Neural cell (in vitro differentiated cells): Measurements from ENCODE around the gene LRBA. TPM values are rescaled to one million over a fixed set of nuclear protein-coding genes. Genes with fewer than 3 reads are reported as not detected.

ENCODE experiments used
- H2AFZ ChIP-seq: fragments of 200-600, 300-800 bp; sonication (generic), shearing (Covaris generic); 2 replicates; pipeline ENCODE4 v1.6.0; 2014; ENCODE audit warnings: low read depth, mild to moderate bottlenecking, antibody characterized with exemption, low read length, moderate library complexity
- H3F3A ChIP-seq: fragments of 200-600 bp; shearing (Covaris generic); 2 replicates; pipeline ENCODE4 v1.6.1; 2016; ENCODE audit warnings: mild to moderate bottlenecking, moderate library complexity, mixed read lengths, antibody characterized with exemption, low read length; ENCODE audit not compliant: insufficient read depth, poor library complexity, severe bottlenecking
- H3K27ac ChIP-seq: fragments of 200-600, 300-800 bp; sonication (generic), shearing (Covaris generic); 2 replicates; pipeline ENCODE4 v1.5.1; 2014; ENCODE audit warnings: mild to moderate bottlenecking, low read length, moderate library complexity
- H3K27me3 ChIP-seq: fragments of 300-800, 200-600 bp; sonication (generic), shearing (Covaris generic); 2 replicates; pipeline ENCODE4 v1.6.0; 2014; ENCODE audit warnings: mild to moderate bottlenecking, low read depth, low read length, moderate library complexity; ENCODE audit not compliant: insufficient read depth
- H3K36me3 ChIP-seq: fragments of 300-800, 200-600 bp; sonication (generic), shearing (Covaris generic); 2 replicates; pipeline ENCODE4 v1.5.1; 2014; ENCODE audit warnings: mild to moderate bottlenecking, antibody characterized with exemption, low read length, moderate library complexity; ENCODE audit not compliant: insufficient read depth
- H3K4me2 ChIP-seq: fragments of 300-800, 200-600 bp; sonication (generic), shearing (Covaris generic); 2 replicates; pipeline ENCODE4 v1.6.0; 2014; ENCODE audit warnings: mild to moderate bottlenecking, low read length
- H3K4me3 ChIP-seq: fragments of 300-800, 200-600 bp; sonication (generic), shearing (Covaris generic); 2 replicates; pipeline ENCODE4 v1.5.1; 2014; ENCODE audit warnings: mild to moderate bottlenecking, low read length, moderate library complexity
- H3K79me2 ChIP-seq: fragments of 200-600 bp; shearing (Covaris generic); replicated peaks from 2 replicates; pipeline ENCODE4 v1.6.0; 2014; ENCODE audit warnings: mild to moderate bottlenecking, low read length, moderate library complexity; ENCODE audit not compliant: insufficient read depth
- H3K9ac ChIP-seq: fragments of 300-800, 200-600 bp; sonication (generic), shearing (Covaris generic); 2 replicates; pipeline ENCODE4 v1.6.1; 2016; ENCODE audit warnings: mild to moderate bottlenecking, low read length, mixed read lengths
- H3K9me2 ChIP-seq: fragments of 200-600 bp; shearing (Covaris generic); 2 replicates; pipeline ENCODE4 v1.6.1; 2016; ENCODE audit warnings: mild to moderate bottlenecking, low read length, mixed read lengths; ENCODE audit not compliant: insufficient read depth
- H3K9me3 ChIP-seq: fragments of 200-600, 300-800 bp; sonication (generic), shearing (Covaris generic); 2 replicates; pipeline ENCODE4 v1.6.1; 2016; ENCODE audit warnings: mild to moderate bottlenecking, mixed run types, low read length, moderate library complexity, mixed read lengths
- H4K20me1 ChIP-seq: fragments of 200-600 bp; shearing (Covaris generic); 2 replicates; pipeline ENCODE4 v1.6.1; 2016; ENCODE audit warnings: mild to moderate bottlenecking, mixed run types; ENCODE audit not compliant: insufficient read depth
- CTCF ChIP-seq: fragments of 450-650 bp; IDR thresholded peaks from 2 replicates; pipeline ENCODE4 v1.5.1; 2014; ENCODE audit warnings: antibody characterized with exemption, mild to moderate bottlenecking, moderate library complexity; ENCODE audit not compliant: poor library complexity, severe bottlenecking
- EP300 ChIP-seq: fragments of 450-650 bp; conservative IDR thresholded peaks from 2 replicates; pipeline ENCODE4 v1.6.1; 2014; ENCODE audit warnings: antibody characterized with exemption, mild to moderate bottlenecking, moderate library complexity; ENCODE audit not compliant: poor library complexity, severe bottlenecking
- EZH2 ChIP-seq: fragments of 200-600, 300-800 bp; shearing (Covaris generic), sonication (generic); IDR thresholded peaks from 2 replicates; pipeline ENCODE4 v1.6.1; 2014; ENCODE audit warnings: antibody characterized with exemption, low read length, borderline replicate concordance, mild to moderate bottlenecking; ENCODE audit not compliant: insufficient read depth, poor library complexity, severe bottlenecking
- MXI1 ChIP-seq: fragments of 450-650 bp; conservative IDR thresholded peaks from 2 replicates; pipeline ENCODE4 v1.6.1; 2014; ENCODE audit warnings: antibody characterized with exemption, mild to moderate bottlenecking; ENCODE audit not compliant: poor library complexity, severe bottlenecking
- POLR2AphosphoS5 ChIP-seq: IDR thresholded peaks from 2 replicates; pipeline ENCODE4 v1.6.1; 2012
- RAD21 ChIP-seq: fragments of 450-650 bp; conservative IDR thresholded peaks from 2 replicates; pipeline ENCODE4 v1.6.1; 2014; ENCODE audit warnings: antibody characterized with exemption, mild to moderate bottlenecking, moderate library complexity
- REST ChIP-seq: IDR thresholded peaks from 2 replicates; pipeline ENCODE4 v1.6.1; 2012; ENCODE audit warnings: borderline replicate concordance
- SMC3 ChIP-seq: fragments of 450-650 bp; conservative IDR thresholded peaks from 2 replicates; pipeline ENCODE4 v1.6.1; 2014; ENCODE audit warnings: antibody characterized with exemption, mild to moderate bottlenecking, moderate library complexity; ENCODE audit not compliant: poor library complexity
- TAF1 ChIP-seq: IDR thresholded peaks from 2 replicates; pipeline ENCODE4 v1.6.1; 2012; ENCODE audit warnings: low read depth
- polyA plus RNA-seq: library from polyadenylated mRNA; depleted of rRNA; stranded (reverse); fragments of >200 nt; gene quantifications from 2 replicates; pipeline ENCODE4 v1.2.3, GENCODE V29; 2014

The LRBA gene
- polyA plus RNA-seq, 1 donor from 2014 or later: 7.1 TPM

GRCh38 chr4:151000747-151001429 is 14.2 kb downstream of the LRBA start:
- H3K27ac ChIP-seq: no peak overlapping the region
- H3K36me3 ChIP-seq: no peaks in the 10 kb centered on the region
- no peaks in the 10 kb centered on the region for H3K79me2 ChIP-seq
- TF ChIP-seq MXI1: no peak
- no peak for TF ChIP-seq EP300
- TF ChIP-seq CTCF: no peak
- TF ChIP-seq POLR2AphosphoS5: no peak
- TF ChIP-seq EZH2: no peak
- TF ChIP-seq SMC3: no peak
- no peak for TF ChIP-seq TAF1
- TF ChIP-seq REST: no peak
- no peak for TF ChIP-seq RAD21
- no peak overlapping the region for H3K9ac ChIP-seq
- no peak overlapping the region for H2AFZ ChIP-seq
- no peaks in the 10 kb centered on the region for H4K20me1 ChIP-seq
- no peaks in the 10 kb centered on the region for H3K9me2 ChIP-seq
- H3K4me2 ChIP-seq: no peak overlapping the region
- H3K9me3 ChIP-seq: no peaks in the 10 kb centered on the region
- no peaks in the 10 kb centered on the region for H3F3A ChIP-seq
- H3K4me3 ChIP-seq: no peak overlapping the region
- no peaks in the 10 kb centered on the region for H3K27me3 ChIP-seq

- Histone ChIP-seq H3K4me2 (no peak overlapping the region), H3K4me3 (no peak overlapping the region), H3K36me3 (no peaks in the 10 kb centered on the region), H3K27me3 (no peaks in the 10 kb centered on the region), H3K79me2 (no peaks in the 10 kb centered on the region), H3K9ac (no peak overlapping the region), H2AFZ (no peak overlapping the region), H3K9me3 (no peaks in the 10 kb centered on the region), H3K9me2 (no peaks in the 10 kb centered on the region), H3F3A (no peaks in the 10 kb centered on the region), H3K27ac (no peak overlapping the region), H4K20me1 (no peaks in the 10 kb centered on the region)
- TF ChIP-seq EZH2: no peak
- TF ChIP-seq MXI1: no peak
- TF ChIP-seq EP300: no peak
- TF ChIP-seq RAD21: no peak
- no peak for TF ChIP-seq REST
- TF ChIP-seq TAF1: no peak
- TF ChIP-seq CTCF: no peak
- no peak for TF ChIP-seq POLR2AphosphoS5
- TF ChIP-seq SMC3: no peak
These were observed 16.0 kb downstream of the LRBA start for GRCh38 chr4:150999086-150999485.
